Glutamatergic neuron (in vitro differentiated cells): Measurements from ENCODE around the gene ZBTB47. TPM values are rescaled to one million over a fixed set of nuclear protein-coding genes. Genes with fewer than 3 reads are reported as not detected.

ENCODE experiments used
- DNase-seq: peaks from one replicate; pipeline ENCODE4 v3.0.0; 2022
- H3K27ac Mint-ChIP-seq: one replicate; pipeline ENCODE4 v1.8.0; 2020; ENCODE audit warnings: mild to moderate bottlenecking, mixed read lengths, inconsistent platforms; ENCODE audit not compliant: unreplicated experiment
- H3K27me3 Mint-ChIP-seq: one replicate; pipeline ENCODE4 v1.8.0; 2020; ENCODE audit warnings: mild to moderate bottlenecking, moderate library complexity, mixed read lengths, inconsistent platforms; ENCODE audit not compliant: unreplicated experiment
- H3K36me3 Mint-ChIP-seq: one replicate; pipeline ENCODE4 v1.8.0; 2020; ENCODE audit warnings: mild to moderate bottlenecking, mixed read lengths, inconsistent platforms; ENCODE audit not compliant: unreplicated experiment
- H3K4me1 Mint-ChIP-seq: one replicate; pipeline ENCODE4 v1.8.0; 2020; ENCODE audit warnings: mild to moderate bottlenecking, low read depth, mixed read lengths, inconsistent platforms; ENCODE audit not compliant: unreplicated experiment
- H3K4me3 Mint-ChIP-seq: one replicate; pipeline ENCODE4 v1.8.0; 2020; ENCODE audit warnings: mild to moderate bottlenecking, mixed read lengths, inconsistent platforms; ENCODE audit not compliant: unreplicated experiment
- H3K9me3 Mint-ChIP-seq: one replicate; pipeline ENCODE4 v1.8.0; 2020; ENCODE audit warnings: mild to moderate bottlenecking, moderate library complexity, mixed read lengths, inconsistent platforms; ENCODE audit not compliant: unreplicated experiment
- CTCF ChIP-seq: fragments of 200-600 bp; sonication (generic); IDR thresholded peaks from one replicate; pipeline ENCODE4 v1.5.0; 2021; ENCODE audit not compliant: partially characterized antibody, unreplicated experiment
- total RNA-seq: library from RNA; stranded (reverse); fragmentation: NEBNext Ultra II Directional; extraction: Animal tissue kit (Norgen Biotek cat#: 25700); gene quantifications from one replicate; pipeline ENCODE4 v1.2.1, GENCODE V29; 2021; ENCODE audit not compliant: unreplicated experiment

Gene ZBTB47
- total RNA-seq, 1 donor from 2014 or later = 9.7 TPM

- Mint-ChIP-seq H3K9me3 (peaks cover 19% of the 10 kb centered on the region), H3K4me3 (no peak overlapping the region), H3K27ac (no peak overlapping the region), H3K4me1 (peaks cover 2% of the 10 kb centered on the region), H3K36me3 (peaks cover 30% of the 10 kb centered on the region), H3K27me3 (no peaks in the 10 kb centered on the region)
- no peak for TF ChIP-seq CTCF
- DNase-seq = no peak
These were observed 20.6 kb downstream of the ZBTB47 start for GRCh38 chr3:42674146-42674545.

GRCh38 chr3:42675909-42676308 is 22.4 kb downstream of the ZBTB47 start:
- no peak overlapping the region for H3K27ac Mint-ChIP-seq
- H3K27me3 Mint-ChIP-seq = no peaks in the 10 kb centered on the region

GRCh38 chr3:42678447-42678846 is 24.9 kb downstream of the ZBTB47 start:
- no peak for TF ChIP-seq CTCF
- Mint-ChIP-seq H3K27me3 (no peaks in the 10 kb centered on the region), H3K4me3 (no peak overlapping the region), H3K36me3 (peaks cover 38% of the 10 kb centered on the region), H3K4me1 (no peaks in the 10 kb centered on the region), H3K27ac (no peak overlapping the region), H3K9me3 (peaks cover 20% of the 10 kb centered on the region)
- no peak for DNase-seq

More at GRCh38 chr3:42675909-42676308, 22.4 kb downstream of the ZBTB47 start:
- no peak for DNase-seq
- Mint-ChIP-seq H3K9me3 (peaks cover 19% of the 10 kb centered on the region), H3K4me1 (no peaks in the 10 kb centered on the region), H3K4me3 (no peak overlapping the region), H3K36me3 (peaks cover 38% of the 10 kb centered on the region)
- TF ChIP-seq CTCF = no peak

- no peaks in the 10 kb centered on the region for H3K4me1 Mint-ChIP-seq
- no peak overlapping the region for H3K27ac Mint-ChIP-seq
These were observed 26.8 kb downstream of the ZBTB47 start for GRCh38 chr3:42680271-42680670.

GRCh38 chr3:42680806-42681205 is 27.3 kb downstream of the ZBTB47 start:
- Mint-ChIP-seq H3K27me3 (no peaks in the 10 kb centered on the region), H3K4me3 (no peak overlapping the region), H3K4me1 (peaks cover under 1% of the 10 kb centered on the region), H3K27ac (no peak overlapping the region), H3K36me3 (peaks cover 37% of the 10 kb centered on the region), H3K9me3 (peaks cover 15% of the 10 kb centered on the region)
- DNase-seq = no peak
- no peak for TF ChIP-seq CTCF

More at GRCh38 chr3:42680271-42680670, 26.8 kb downstream of the ZBTB47 start:
- Mint-ChIP-seq H3K36me3 (peaks cover 38% of the 10 kb centered on the region), H3K9me3 (peaks cover 15% of the 10 kb centered on the region), H3K4me3 (no peak overlapping the region), H3K27me3 (no peaks in the 10 kb centered on the region)
- no peak for DNase-seq
- TF ChIP-seq CTCF = no peak
